HepG2 (cell line): ENCODE data around the gene THRA. TPM values are rescaled to one million over a fixed set of nuclear protein-coding genes. Genes with fewer than 3 reads are reported as not detected.
A peak's percentile ranks its signal among the peaks of the same experiment; 100 is the strongest.

Experiments used
- ATAC-seq: fragments of 200-7000 bp; cut with Tn5 transposase; 3 replicates; pipeline ENCODE4 v1.9.1; 2020; ENCODE audit warnings: mild to moderate bottlenecking, moderate library complexity
- BruUV-seq: library from RNA; stranded (reverse); fragments of 400-500 nt; replicated peaks from 2 replicates; lab custom pipeline; 2021; lab: Mats Ljungman, UMichigan
- CTCF ChIA-PET: fragments of 300-600 bp; formaldehyde crosslinking; extraction: SDS; loops from one replicate; lab custom pipeline; 2021; ENCODE audit warnings: low total read pairs, inconsistent platforms, low intra/inter-chr PET ratio; lab: Yijun Ruan, JAX
- POLR2A ChIA-PET: fragments of 350-600 bp; sonication (Branson Sonifier 250); formaldehyde crosslinking; loops from one replicate; lab custom pipeline; 2020; ENCODE audit warnings: antibody characterized with exemption, inconsistent platforms; lab: Yijun Ruan, JAX
- DNase-seq: peaks from one replicate; pipeline ENCODE4 v3.0.0-alpha.2; 2015; ENCODE audit warnings: low spot score
- FAIRE-seq: peaks from 3 replicates; lab custom pipeline; 2011; peaks lifted over from hg19 to GRCh38; lab: Jason Lieb, UNC
- H2AFZ ChIP-seq: one replicate; pipeline ENCODE4 v1.6.1; 2011; ENCODE audit warnings: low read length, inconsistent platforms
- H3K27ac ChIP-seq: fragments of 300-600 bp; 3 replicates; pipeline ENCODE4 v1.8.0; 2011; ENCODE audit warnings: mixed run types, mild to moderate bottlenecking, mixed read lengths, low read length, inconsistent platforms; ENCODE audit not compliant: insufficient read depth; ENCODE audit errors: extremely low read length
- H3K27me3 ChIP-seq, 2 experiments: fragments of 200-600 bp in 1 of 2; 2 replicates in 1 of 2; 3 replicates in 1 of 2; pipeline versions ENCODE4 v1.6.0 to v1.8.0; 2011; ENCODE audit warnings: low read length in 2 of 2, mild to moderate bottlenecking in 2 of 2, moderate library complexity in 2 of 2, inconsistent platforms in 1 of 2; ENCODE audit not compliant: insufficient read depth in 2 of 2, control insufficient read depth in 1 of 2
- H3K36me3 ChIP-seq, 2 experiments: fragments of 200-600 bp in 1 of 2; replicated peaks in 1 of 2; 2 replicates in 1 of 2; 3 replicates in 1 of 2; pipeline versions ENCODE4 v1.5.1 to v1.8.0; 2011; ENCODE audit warnings: low read length in 2 of 2, inconsistent platforms in 1 of 2; ENCODE audit not compliant: insufficient read depth in 2 of 2, control insufficient read depth in 1 of 2
- H3K4me1 ChIP-seq: 2 replicates; pipeline ENCODE4 v1.5.1; 2012; ENCODE audit warnings: low read length, inconsistent platforms; ENCODE audit not compliant: insufficient read depth
- H3K4me2 ChIP-seq: 2 replicates; pipeline ENCODE4 v1.6.0; 2011; ENCODE audit warnings: low read depth, low read length, inconsistent platforms
- H3K4me3 ChIP-seq, 3 experiments: fragments of 200-600 bp in 1 of 3; sonication (generic), shearing (Covaris generic) in 1 of 3; replicated peaks in 1 of 3; 2 replicates each; pipeline ENCODE4 v1.5.1; 2011 to 2016; ENCODE audit warnings: low read length in 3 of 3, inconsistent platforms in 2 of 3, low read depth in 2 of 3, mild to moderate bottlenecking in 2 of 3, control low read depth in 1 of 3, mixed read lengths in 1 of 3; ENCODE audit not compliant: insufficient read depth in 1 of 3
- H3K79me2 ChIP-seq: one replicate; pipeline ENCODE4 v1.6.1; 2011; ENCODE audit warnings: low read length, inconsistent platforms; ENCODE audit not compliant: insufficient read depth
- H3K9ac ChIP-seq: 2 replicates; pipeline ENCODE4 v1.6.0; 2011; ENCODE audit warnings: mild to moderate bottlenecking, low read depth, low read length, inconsistent platforms; ENCODE audit not compliant: insufficient read depth
- H3K9me3 ChIP-seq: 2 replicates; pipeline ENCODE4 v1.5.1; 2012; ENCODE audit warnings: mild to moderate bottlenecking, low read length
- H4K20me1 ChIP-seq: 2 replicates; pipeline ENCODE4 v1.6.0; 2011; ENCODE audit warnings: inconsistent platforms, mild to moderate bottlenecking, low read length, moderate library complexity; ENCODE audit not compliant: insufficient read depth
- CAMTA2 ChIP-seq: sonication (generic); formaldehyde crosslinking; IDR thresholded peaks from 2 replicates; pipeline ENCODE4 v1.4.0; 2020; ENCODE audit warnings: mild to moderate bottlenecking, missing genetic modification reagents, borderline replicate concordance
- DRAP1 ChIP-seq: IDR thresholded peaks from 2 replicates; pipeline ENCODE4 v1.6.1; 2016; ENCODE audit warnings: missing genetic modification reagents, missing compliant biosample characterization
- GLI4 ChIP-seq: sonication (generic); formaldehyde crosslinking; IDR thresholded peaks from 2 replicates; pipeline ENCODE4 v1.5.1; 2020; ENCODE audit warnings: missing genetic modification reagents, mild to moderate bottlenecking, moderate library complexity, borderline replicate concordance
- KLF9 ChIP-seq: IDR thresholded peaks from 2 replicates; pipeline ENCODE4 v1.6.1; 2016; ENCODE audit warnings: low read depth
- POLR2AphosphoS2 ChIP-seq: IDR thresholded peaks from 2 replicates; pipeline ENCODE4 v1.6.1; 2011; ENCODE audit warnings: low read depth, low read length, improper control_type of control experiment
- POLR2AphosphoS5 ChIP-seq: IDR thresholded peaks from 2 replicates; pipeline ENCODE4 v1.6.1; 2012; ENCODE audit warnings: low read depth, low read length
- RBAK ChIP-seq: sonication (generic); formaldehyde crosslinking; IDR thresholded peaks from 2 replicates; pipeline ENCODE4 v1.5.1; 2020; ENCODE audit warnings: mild to moderate bottlenecking, missing genetic modification reagents
- RFXAP ChIP-seq: sonication (generic); formaldehyde crosslinking; IDR thresholded peaks from 2 replicates; pipeline ENCODE4 v1.4.0; 2020; ENCODE audit warnings: missing genetic modification reagents, borderline replicate concordance
- THRA ChIP-seq: sonication (generic); formaldehyde crosslinking; IDR thresholded peaks from 2 replicates; pipeline ENCODE4 v1.4.0; 2020; ENCODE audit warnings: missing genetic modification reagents, borderline replicate concordance
- ZNF235 ChIP-seq: sonication (generic); formaldehyde crosslinking; IDR thresholded peaks from 2 replicates; pipeline ENCODE4 v1.8.1; 2023; ENCODE audit warnings: mild to moderate bottlenecking, missing genetic modification reagents, borderline replicate concordance
- ZNF407 ChIP-seq: sonication (generic); formaldehyde crosslinking; IDR thresholded peaks from one replicate; pipeline ENCODE4 v1.5.1; 2020; ENCODE audit warnings: mild to moderate bottlenecking, missing genetic modification reagents; ENCODE audit errors: not compliant biosample characterization
- ZNF598 ChIP-seq: sonication (generic); formaldehyde crosslinking; IDR thresholded peaks from 2 replicates; pipeline ENCODE4 v1.5.1; 2020; ENCODE audit warnings: mild to moderate bottlenecking, missing genetic modification reagents, borderline replicate concordance
- ZNF737 ChIP-seq: sonication (generic); formaldehyde crosslinking; IDR thresholded peaks from 2 replicates; pipeline ENCODE4 v1.5.0; 2020; ENCODE audit warnings: missing genetic modification reagents, mild to moderate bottlenecking, borderline replicate concordance
- ZNF768 ChIP-seq: sonication (generic); formaldehyde crosslinking; IDR thresholded peaks from 2 replicates; pipeline ENCODE4 v1.4.0; 2020; ENCODE audit warnings: missing genetic modification reagents
- ZNF780A ChIP-seq: sonication (generic); formaldehyde crosslinking; IDR thresholded peaks from 2 replicates; pipeline ENCODE4 v1.8.0; 2022; ENCODE audit warnings: mild to moderate bottlenecking, missing genetic modification reagents, moderate library complexity
- WGBS: methylation state at CpG from one replicate; pipeline ENCODE4 v1.1.6; 2017; ENCODE audit warnings: low lambda C conversion rate; 5-methylcytosine and 5-hydroxymethylcytosine counted together
- in situ Hi-C: cut with HindIII; loops from 2 replicates; pipeline ENCODE4 v1.10.0; 2017; ENCODE audit warnings: low pct_unique_long_range_greater_than_20kb; ENCODE audit not compliant: extremely low pct_ligation_motif_present
- intact Hi-C: fragments of 100-400 bp; cut with micrococcal nuclease; formaldehyde crosslinking; loops from one replicate; pipeline ENCODE4 v1.10.0; 2022; ENCODE audit not compliant: unreplicated experiment
- polyA plus RNA-seq, 8 experiments: library from polyadenylated mRNA; depleted of rRNA in 3 of 8; stranded (reverse) in 7 of 8; unstranded in 1 of 8; fragments of >200 nt; fragmentation: Illumina TruSeq in 4 of 8; extraction: Trizol in 4 of 8; gene quantifications; 2 replicates each; pipeline versions ENCODE4 v1.2.1 to v1.2.3, GENCODE V29; 2011 to 2016; ENCODE audit warnings: low read depth in 4 of 8, missing spikeins in 1 of 8, mixed read lengths in 1 of 8; ENCODE audit not compliant: insufficient read depth in 1 of 8
- total RNA-seq, 5 experiments: library from RNA; depleted of rRNA; stranded (reverse); fragments of >200 nt; fragmentation: Illumina TruSeq; extraction: Trizol; gene quantifications; 2 replicates each; pipeline ENCODE4 v1.2.3, GENCODE V29; 2016; ENCODE audit warnings: low read depth in 1 of 5

THRA gene
- total and polyA plus RNA-seq, 2 of the 13 experiments (the other 11 are each of a cell fraction or from before 2014, with no cell fraction given) = 8.0 to 9.9 TPM

- Histone ChIP-seq H3K9me3 (no peaks in the 10 kb centered on the region), H3K27ac (peak within 1 kb of the TSS; percentile 95), H3K4me1 (peaks cover 80% of the 10 kb centered on the region), H3K27me3 (no peaks in the 10 kb centered on the region; a peak in 1 of 5 replicates), H3K4me2 (peak within 1 kb of the TSS; percentile 94), H2AFZ (no peak within 1 kb of the TSS), H3K4me3 (peak within 1 kb of the TSS; percentile 72 to 86 (median 79)), H4K20me1 (no peaks in the 10 kb centered on the region), H3K9ac (peak within 1 kb of the TSS; percentile 94), H3K36me3 (peaks cover 13 to 22% of the 10 kb centered on the region in 2 experiments), H3K79me2 (peaks cover 18% of the 10 kb centered on the region)
- ChIA-PET CTCF (no interaction called here), POLR2A (interaction anchor here (0.5 to 8.1 kb wide), 32 partner anchors 8 to 1588 kb away, joined by 3 to 568 read pairs (median 5); partner anchors contain the start of genes CASC3, CDK12, CSF3 and EIF1)
- intact Hi-C loops (loop anchor here (10.0 kb wide), 1 partner anchor 176 kb away; the partner anchor contains the start of genes LRRC3C and ORMDL3), in situ Hi-C loops (no loop called here)
- 0% methylated on average over 12 of the region's 16 CpGs for WGBS
- DNase-seq = no peak
- ATAC-seq = no peak
- FAIRE-seq = no peak
- no TSS peak for BruUV-seq
- TF ChIP-seq RBAK (CRISPR knock-in tag) (no peak), POLR2AphosphoS2 (peak; percentile 44; the same call in 1 of the 2 replicates), DRAP1 (peak; percentile 92), POLR2AphosphoS5 (peak; percentile 67), CAMTA2 (CRISPR knock-in tag) (peak; percentile 85; the same call in 1 of the 2 replicates), ZNF598 (CRISPR knock-in tag) (0 out of 2 replicates have a peak, but pooled peaks have one; percentile 99), ZNF768 (CRISPR knock-in tag) (no peak), THRA (CRISPR knock-in tag) (no peak), ZNF235 (CRISPR knock-in tag) (peak; percentile 78; the same call in 1 of the 2 replicates), KLF9 (0 out of 2 replicates have a peak, but pooled peaks have one; percentile 74), ZNF737 (CRISPR knock-in tag) (0 out of 2 replicates have a peak, but pooled peaks have one; percentile 37), ZNF780A (CRISPR knock-in tag) (0 out of 2 replicates have a peak, but pooled peaks have one; percentile 14), ZNF407 (CRISPR knock-in tag) (peak; percentile 96), RFXAP (no peak), GLI4 (CRISPR knock-in tag) (peak; percentile 86; the same call in 1 of the 2 replicates)
Measured at GRCh38 chr17:40100419-40100668, 37.6 kb downstream of the THRA start, which contains the start of gene NR1D1. TSS of gene NR1D1 (minus strand) at chr17:40100589. CDS start at chr17:40100094, 495 bp downstream.
